HCT116 (cell line): Measurements from ENCODE around the gene SOS1.

Experiments used
- ATF3 ChIP-seq: IDR thresholded peaks from 2 replicates; pipeline ENCODE4 v1.6.1; 2012
- CEBPB ChIP-seq: IDR thresholded peaks from 2 replicates; pipeline ENCODE4 v1.6.1; 2012; ENCODE audit warnings: low read depth
- CTCF ChIP-seq, 3 experiments: fragments of 200-600 bp in 1 of 3; sonication (generic) in 1 of 3; IDR thresholded peaks in 2 of 3; conservative IDR thresholded peaks in 1 of 3; 2 replicates each; pipeline ENCODE4 v1.5.1; 2012 to 2017; ENCODE audit warnings: low read depth in 2 of 3, low read length in 2 of 3, antibody characterized with exemption in 1 of 3, borderline replicate concordance in 1 of 3, control low read depth in 1 of 3, mild to moderate bottlenecking in 1 of 3, mixed read lengths in 1 of 3, mixed run types in 1 of 3, moderate library complexity in 1 of 3; ENCODE audit not compliant: insufficient read depth in 1 of 3
- EZH2 ChIP-seq: fragments of 200-600 bp; sonication (generic); IDR thresholded peaks from 2 replicates; pipeline ENCODE4 v1.6.1; 2017; ENCODE audit warnings: antibody characterized with exemption, mixed run types
- EZH2phosphoT487 ChIP-seq: fragments of 200-600 bp; IDR thresholded peaks from 2 replicates; pipeline ENCODE4 v1.6.1; 2018; ENCODE audit warnings: antibody characterized with exemption, borderline replicate concordance
- JUND ChIP-seq: IDR thresholded peaks from 2 replicates; pipeline ENCODE4 v1.6.1; 2012
- POLR2A ChIP-seq: IDR thresholded peaks from 2 replicates; pipeline ENCODE4 v1.7.0; 2011; ENCODE audit warnings: borderline replicate concordance; ENCODE audit not compliant: insufficient read depth, insufficient read length; ENCODE audit errors: extremely low read depth
- POLR2AphosphoS5 ChIP-seq: IDR thresholded peaks from 2 replicates; pipeline ENCODE4 v1.6.1; 2011; ENCODE audit warnings: mild to moderate bottlenecking, low read depth, low read length, moderate library complexity
- SIN3A ChIP-seq: IDR thresholded peaks from 2 replicates; pipeline ENCODE4 v1.6.1; 2012; ENCODE audit warnings: low read depth
- SRF ChIP-seq: IDR thresholded peaks from 2 replicates; pipeline ENCODE4 v1.6.1; 2012; ENCODE audit warnings: low read depth
- ZNF274 ChIP-seq: fragments of 200-500 bp; sonication (Bioruptor generic); IDR thresholded peaks from 2 replicates; pipeline ENCODE4 v1.6.1; 2014; ENCODE audit warnings: mild to moderate bottlenecking, low read depth, low read length, inconsistent platforms

DNA sequence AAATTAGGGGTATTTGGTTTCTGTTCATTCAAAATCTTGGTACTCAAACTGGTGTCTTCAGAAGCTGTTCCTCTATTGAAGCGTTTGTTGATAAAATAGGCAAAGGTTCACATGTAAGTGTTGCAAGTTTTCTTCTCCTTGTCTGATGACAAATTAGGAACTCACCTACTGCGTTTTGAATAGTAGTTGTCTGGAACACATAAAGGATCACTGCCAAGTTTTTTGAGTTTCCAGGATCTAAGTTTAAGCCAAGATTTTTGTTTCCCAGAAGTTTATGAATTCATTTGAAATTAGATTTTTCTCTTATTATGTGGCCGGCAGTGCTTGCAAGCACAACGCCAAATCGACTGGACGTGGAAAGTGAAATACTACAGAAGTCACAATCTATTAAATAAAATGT lies 145.8 kb downstream of the SOS1 start:
- TF ChIP-seq POLR2AphosphoS5 (no peak), CTCF (IDR thresholded peaks at IDR 0.05 in 2 of 3, conservative IDR thresholded peaks at IDR 0.05 in 1 of 3; ENCODE audit: borderline replicate concordance in 1 of 3, insufficient read depth in 1 of 3, low read depth in 2 of 3, low read length in 2 of 3) (no peak), EZH2 (no peak), POLR2A (no peak), EZH2phosphoT487 (no peak), CEBPB (no peak), JUND (no peak), ATF3 (no peak), SIN3A (no peak), SRF (no peak), ZNF274 (no peak)
